ENCODE results near the gene HAS3.

HAS3 gene

GRCh38 chr16:69064764-69065313, 40.6 kb upstream of the HAS3 start:
- TF ChIP-seq CTCF (IDR thresholded peaks at IDR 0.05; ENCODE audit: low read depth, low read length, missing control alignments): no peak
- H3K4me3 ChIP-seq (replicated peaks; ENCODE audit: low read depth, low read length): no peak overlapping the region
- no peak for DNase-seq (ENCODE audit: extremely low read depth, low read depth)

- no peak overlapping the region for H3K4me3 ChIP-seq (replicated peaks; ENCODE audit: low read depth, low read length)
- TF ChIP-seq CTCF (IDR thresholded peaks at IDR 0.05; ENCODE audit: low read depth, low read length, missing control alignments): no peak
- DNase-seq (ENCODE audit: extremely low read depth, low read depth): no peak
Observed at GRCh38 chr16:69069504-69069903, 35.9 kb upstream of the HAS3 start.

GRCh38 chr16:69071036-69071435, 34.4 kb upstream of the HAS3 start:
- DNase-seq (ENCODE audit: extremely low read depth, low read depth): no peak
- no peak for TF ChIP-seq CTCF (IDR thresholded peaks at IDR 0.05; ENCODE audit: low read depth, low read length, missing control alignments)
- H3K4me3 ChIP-seq (replicated peaks; ENCODE audit: low read depth, low read length): no peak overlapping the region

- H3K4me3 ChIP-seq (replicated peaks; ENCODE audit: low read depth, low read length): no peak overlapping the region
- DNase-seq (ENCODE audit: extremely low read depth, low read depth): no peak
- no peak for TF ChIP-seq CTCF (IDR thresholded peaks at IDR 0.05; ENCODE audit: low read depth, low read length, missing control alignments)
Observed at GRCh38 chr16:69072640-69072974, 32.8 kb upstream of the HAS3 start.

- H3K4me3 ChIP-seq (replicated peaks; ENCODE audit: low read depth, low read length): no peak overlapping the region
- DNase-seq (ENCODE audit: extremely low read depth, low read depth): peak; percentile 36
- TF ChIP-seq CTCF (IDR thresholded peaks at IDR 0.05; ENCODE audit: low read depth, low read length, missing control alignments): no peak
Observed at GRCh38 chr16:69073181-69073702, 32.2 kb upstream of the HAS3 start.

- no peak for DNase-seq (ENCODE audit: extremely low read depth, low read depth)
Observed at GRCh38 chr16:69077251-69077650, 28.2 kb upstream of the HAS3 start.

More at GRCh38 chr16:69077251-69077650, 28.2 kb upstream of the HAS3 start:
- TF ChIP-seq CTCF (IDR thresholded peaks at IDR 0.05; ENCODE audit: low read depth, low read length, missing control alignments): no peak
- no peak overlapping the region for H3K4me3 ChIP-seq (replicated peaks; ENCODE audit: low read depth, low read length)
